ENCODE data around the gene NRG3. TPM values are rescaled to one million over a fixed set of nuclear protein-coding genes. Genes with fewer than 3 reads are reported as not detected.

NRG3 gene
- total RNA-seq, 6 experiments from 2014 or later = not detected

GRCh38 chr10:82266438-82266837 lies 391.4 kb downstream of the NRG3 start:
- H3K27ac Mint-ChIP-seq = no peak overlapping the region
- no peak for TF ChIP-seq CTCF (IDR thresholded peaks at IDR 0.05)
- H3K9me3 Mint-ChIP-seq = peaks cover 48% of the 10 kb centered on the region
- no peak overlapping the region for H3K4me3 Mint-ChIP-seq
- H3K27me3 Mint-ChIP-seq (ENCODE audit: insufficient read depth) = no peaks in the 10 kb centered on the region; the same call in 1 of the 2 replicates
- DNase-seq = no peak
- no peaks in the 10 kb centered on the region for H3K36me3 Mint-ChIP-seq (ENCODE audit: low read depth)
- H3K4me1 Mint-ChIP-seq (ENCODE audit: low read depth) = no peaks in the 10 kb centered on the region

DNA sequence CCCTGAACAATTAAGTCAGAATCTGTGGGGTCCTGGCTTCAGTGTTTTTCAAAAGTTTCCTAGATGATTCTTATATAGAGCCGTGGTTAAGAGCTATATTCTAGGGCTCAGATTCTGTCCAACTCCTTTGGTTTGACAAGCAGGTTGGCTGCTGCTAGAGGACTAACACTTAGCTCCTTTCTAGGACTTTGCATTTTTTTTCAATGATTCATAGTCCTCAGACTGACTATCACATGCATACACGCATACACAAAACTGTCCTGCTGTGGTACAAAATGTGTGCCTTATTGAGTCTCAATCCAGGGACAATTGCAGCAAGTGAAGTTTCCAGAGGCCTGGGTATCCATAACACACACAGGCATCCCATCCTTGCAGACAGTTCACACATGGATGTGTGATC lies 392.0 kb downstream of the NRG3 start:
- H3K9me3 Mint-ChIP-seq = peaks cover 54% of the 10 kb centered on the region
- TF ChIP-seq CTCF (IDR thresholded peaks at IDR 0.05) = no peak
- H3K27ac Mint-ChIP-seq = no peak overlapping the region
- no peak for DNase-seq
- H3K4me1 Mint-ChIP-seq (ENCODE audit: low read depth) = no peaks in the 10 kb centered on the region
- H3K4me3 Mint-ChIP-seq = no peak overlapping the region
- H3K36me3 Mint-ChIP-seq (ENCODE audit: low read depth) = no peaks in the 10 kb centered on the region
- no peaks in the 10 kb centered on the region; the same call in 1 of the 2 replicates for H3K27me3 Mint-ChIP-seq (ENCODE audit: insufficient read depth)

DNA sequence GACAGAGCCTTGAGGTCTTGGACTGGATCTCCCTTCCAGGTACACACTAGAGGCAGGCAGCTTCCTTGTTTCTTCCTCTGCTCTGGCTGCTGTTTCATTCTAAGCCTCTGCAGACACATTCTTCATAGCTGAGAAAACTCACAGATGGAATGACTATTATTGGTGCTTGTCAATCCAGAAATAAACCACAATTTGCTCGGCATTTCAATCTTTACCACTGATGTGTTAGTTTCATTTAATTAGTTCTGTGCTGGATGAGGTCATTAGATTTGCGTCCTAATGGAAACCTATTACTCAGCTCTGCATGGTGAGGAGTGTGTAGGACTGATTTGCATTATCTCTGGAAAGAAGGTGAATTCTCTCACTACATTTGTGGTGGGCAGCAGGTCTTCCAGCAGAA lies 392.5 kb downstream of the NRG3 start:
- no peak for DNase-seq
- Mint-ChIP-seq H3K4me1 (ENCODE audit: low read depth) (no peaks in the 10 kb centered on the region), H3K4me3 (no peak overlapping the region), H3K36me3 (ENCODE audit: low read depth) (no peaks in the 10 kb centered on the region), H3K9me3 (peaks cover 59% of the 10 kb centered on the region), H3K27ac (no peak overlapping the region), H3K27me3 (ENCODE audit: insufficient read depth) (no peaks in the 10 kb centered on the region; the same call in 1 of the 2 replicates)
- no peak for TF ChIP-seq CTCF (IDR thresholded peaks at IDR 0.05)

- Mint-ChIP-seq H3K27me3 (ENCODE audit: insufficient read depth) (no peaks in the 10 kb centered on the region; the same call in 1 of the 2 replicates), H3K4me1 (ENCODE audit: low read depth) (no peaks in the 10 kb centered on the region), H3K9me3 (peaks cover 64% of the 10 kb centered on the region), H3K4me3 (no peak overlapping the region), H3K36me3 (ENCODE audit: low read depth) (no peaks in the 10 kb centered on the region), H3K27ac (no peak overlapping the region)
- DNase-seq = no peak
- no peak for TF ChIP-seq CTCF (IDR thresholded peaks at IDR 0.05)
Observed at GRCh38 chr10:82267960-82268359, 393.0 kb downstream of the NRG3 start.

DNA sequence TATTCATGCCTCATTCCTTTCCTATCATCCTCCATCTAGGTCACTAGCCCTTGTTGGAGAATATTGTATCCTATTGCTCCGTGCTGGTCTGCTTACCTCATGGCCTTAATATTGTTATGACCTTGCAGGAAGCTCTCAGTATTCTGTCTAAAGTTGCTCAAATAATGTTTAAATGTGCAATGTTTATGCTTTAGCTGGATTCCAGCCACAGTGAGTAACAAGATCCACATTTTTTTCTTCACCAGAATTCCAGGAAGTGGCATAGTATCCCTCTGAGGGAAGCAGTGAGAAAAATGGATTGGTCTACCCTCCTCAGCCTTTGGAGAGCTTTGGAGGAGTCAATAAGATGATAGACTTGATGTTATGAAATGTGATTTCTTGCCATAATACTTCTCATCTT lies 402.6 kb downstream of the NRG3 start:
- TF ChIP-seq CTCF (IDR thresholded peaks at IDR 0.05) = no peak
- Mint-ChIP-seq H3K4me3 (no peak overlapping the region), H3K9me3 (peaks cover 59% of the 10 kb centered on the region), H3K36me3 (ENCODE audit: low read depth) (no peaks in the 10 kb centered on the region), H3K4me1 (ENCODE audit: low read depth) (no peaks in the 10 kb centered on the region), H3K27ac (no peak overlapping the region), H3K27me3 (ENCODE audit: insufficient read depth) (no peaks in the 10 kb centered on the region)
- DNase-seq = no peak

Data from HFFc6 (cell line).